Neural progenitor cell (in vitro differentiated cells): ENCODE results near the gene SLC14A1. TPM values are rescaled to one million over a fixed set of nuclear protein-coding genes. Genes with fewer than 3 reads are reported as not detected.

ENCODE experiments used
- DNase-seq: peaks from one replicate; pipeline ENCODE4 v3.0.0-alpha.2; 2016; ENCODE audit warnings: low spot score
- H2AFZ ChIP-seq: fragments of 200-600 bp; sonication (generic); replicated peaks from 2 replicates; pipeline ENCODE4 v1.6.1; 2016; ENCODE audit warnings: antibody characterized with exemption
- H3F3A ChIP-seq: fragments of 200-600 bp; sonication (generic); 2 replicates; pipeline ENCODE4 v1.6.1; 2016; ENCODE audit warnings: antibody characterized with exemption, low read depth
- H3K27ac ChIP-seq: fragments of 200-600 bp; sonication (generic); 2 replicates; pipeline ENCODE4 v1.5.1; 2016; ENCODE audit warnings: mild to moderate bottlenecking
- H3K27me3 ChIP-seq: fragments of 200-600 bp; sonication (generic); 2 replicates; pipeline ENCODE4 v1.6.1; 2016; ENCODE audit warnings: mild to moderate bottlenecking, moderate library complexity
- H3K36me3 ChIP-seq: fragments of 200-600 bp; sonication (generic); 2 replicates; pipeline ENCODE4 v1.5.1; 2016
- H3K4me1 ChIP-seq: fragments of 200-600 bp; sonication (generic); 2 replicates; pipeline ENCODE4 v1.6.1; 2016; ENCODE audit warnings: mixed run types
- H3K4me2 ChIP-seq: fragments of 200-600 bp; sonication (generic); 2 replicates; pipeline ENCODE4 v1.6.1; 2016
- H3K4me3 ChIP-seq: fragments of 200-600 bp; sonication (generic); 2 replicates; pipeline ENCODE4 v1.5.1; 2016
- H3K79me2 ChIP-seq: fragments of 200-600 bp; sonication (generic); 2 replicates; pipeline ENCODE4 v1.6.1; 2016; ENCODE audit warnings: low read depth
- H3K9ac ChIP-seq: fragments of 200-600 bp; sonication (generic); 2 replicates; pipeline ENCODE4 v1.6.1; 2016
- H3K9me3 ChIP-seq: fragments of 200-600 bp; sonication (generic); 2 replicates; pipeline ENCODE4 v1.5.1; 2016; ENCODE audit warnings: low read depth
- H4K20me1 ChIP-seq: fragments of 200-600 bp; sonication (generic); 2 replicates; pipeline ENCODE4 v1.6.1; 2016; ENCODE audit warnings: low read depth
- H3K27ac Mint-ChIP-seq: 3 replicates; pipeline ENCODE4 v1.8.0; 2021; ENCODE audit warnings: mixed read lengths
- H3K27me3 Mint-ChIP-seq: 2 replicates; pipeline ENCODE4 v1.8.0; 2022; ENCODE audit warnings: low read depth, mild to moderate bottlenecking, inconsistent platforms, moderate library complexity, mixed read lengths; ENCODE audit not compliant: insufficient read depth
- H3K36me3 Mint-ChIP-seq: 3 replicates; pipeline ENCODE4 v1.8.0; 2021; ENCODE audit warnings: mixed read lengths
- H3K4me1 Mint-ChIP-seq: 3 replicates; pipeline ENCODE4 v1.8.0; 2021; ENCODE audit warnings: mixed read lengths
- H3K4me3 Mint-ChIP-seq: 3 replicates; pipeline ENCODE4 v1.8.0; 2021; ENCODE audit warnings: mild to moderate bottlenecking, moderate library complexity, mixed read lengths
- H3K9me3 Mint-ChIP-seq: 3 replicates; pipeline ENCODE4 v1.8.0; 2020; ENCODE audit warnings: mixed read lengths
- CTCF ChIP-seq: fragments of 200-600 bp; sonication (generic); IDR thresholded peaks from 2 replicates; pipeline ENCODE4 v1.5.1; 2017; ENCODE audit warnings: antibody characterized with exemption, mild to moderate bottlenecking
- EZH2 ChIP-seq: fragments of 200-600 bp; sonication (generic); IDR thresholded peaks from 2 replicates; pipeline ENCODE4 v1.6.1; 2017; ENCODE audit warnings: antibody characterized with exemption, mild to moderate bottlenecking, moderate library complexity
- EZH2phosphoT487 ChIP-seq: fragments of 200-600 bp; sonication (generic); IDR thresholded peaks from 2 replicates; pipeline ENCODE4 v1.6.1; 2017; ENCODE audit warnings: antibody characterized with exemption
- total RNA-seq: library from RNA; depleted of rRNA; stranded (reverse); fragments of >200 nt; gene quantifications from 2 replicates; pipeline ENCODE4 v1.2.3, GENCODE V29; 2015; ENCODE audit warnings: low replicate concordance

The SLC14A1 gene
- total RNA-seq, 1 donor from 2014 or later = not detected

DNA sequence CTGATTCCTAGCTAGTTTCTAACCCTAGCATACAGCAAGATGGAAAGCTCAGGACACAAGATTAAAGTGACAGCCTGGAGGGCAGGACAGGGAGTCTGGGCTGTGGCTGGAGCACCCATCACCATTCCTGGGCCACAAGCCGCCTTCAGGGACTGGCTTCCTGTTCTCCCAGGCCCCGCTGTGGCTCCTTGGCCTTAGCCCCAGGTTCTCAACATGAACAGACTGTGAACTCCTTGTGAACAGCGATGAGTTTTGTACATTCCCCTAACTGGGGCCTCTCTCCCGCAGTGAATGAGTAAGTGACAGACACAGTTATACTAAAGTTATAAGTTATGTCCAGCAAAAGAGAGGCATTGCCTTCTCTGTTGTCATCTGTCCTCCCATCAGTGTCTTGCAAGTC is 35.9 kb upstream of the SLC14A1 start:
- no peaks in the 10 kb centered on the region for H3F3A ChIP-seq
- H3K4me1 Mint-ChIP-seq = peaks cover 21% of the 10 kb centered on the region
- no peaks in the 10 kb centered on the region for H3K36me3 ChIP-seq
- peaks cover 4% of the 10 kb centered on the region for H3K27me3 Mint-ChIP-seq
- no peaks in the 10 kb centered on the region for H3K27me3 ChIP-seq
- H3K79me2 ChIP-seq = no peaks in the 10 kb centered on the region
- no peak overlapping the region for H3K4me3 Mint-ChIP-seq
- no peak for DNase-seq
- no peaks in the 10 kb centered on the region for H3K9me3 ChIP-seq
- H4K20me1 ChIP-seq = no peaks in the 10 kb centered on the region
- H3K36me3 Mint-ChIP-seq = no peaks in the 10 kb centered on the region
- TF ChIP-seq EZH2 (no peak), EZH2phosphoT487 (no peak), CTCF (no peak)
- H3K9ac ChIP-seq = no peak overlapping the region
- H3K27ac ChIP-seq = no peak overlapping the region
- no peak overlapping the region for H2AFZ ChIP-seq
- H3K9me3 Mint-ChIP-seq = no peaks in the 10 kb centered on the region
- H3K27ac Mint-ChIP-seq = no peak overlapping the region
- no peak overlapping the region for H3K4me3 ChIP-seq
- no peaks in the 10 kb centered on the region for H3K4me1 ChIP-seq
- no peak overlapping the region for H3K4me2 ChIP-seq

DNA sequence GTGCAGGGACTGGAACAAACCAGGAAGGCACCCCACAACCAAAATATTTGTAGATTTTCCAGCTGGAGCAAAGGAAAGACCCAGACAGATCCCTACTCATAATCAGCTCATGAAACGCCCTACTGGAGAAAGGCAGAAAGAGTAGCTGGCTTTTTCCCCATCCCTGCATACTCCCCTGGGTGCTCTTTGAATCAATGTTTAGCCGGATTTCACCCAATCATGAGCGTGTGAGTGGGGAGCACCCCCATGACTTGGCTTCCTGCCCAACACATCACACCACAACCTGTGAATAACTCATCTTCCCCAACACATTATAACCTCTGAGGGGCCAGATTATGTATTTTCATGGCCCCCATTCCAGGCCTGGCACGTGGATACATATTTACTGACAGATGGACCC is 35.1 kb upstream of the SLC14A1 start:
- Histone ChIP-seq H2AFZ (no peak overlapping the region), H3K9me3 (no peaks in the 10 kb centered on the region), H3K4me2 (no peak overlapping the region), H3K36me3 (no peaks in the 10 kb centered on the region), H3K9ac (no peak overlapping the region), H3K27me3 (no peaks in the 10 kb centered on the region), H3F3A (no peaks in the 10 kb centered on the region), H3K4me1 (no peaks in the 10 kb centered on the region), H4K20me1 (no peaks in the 10 kb centered on the region), H3K4me3 (no peak overlapping the region), H3K27ac (no peak overlapping the region), H3K79me2 (no peaks in the 10 kb centered on the region)
- H3K27ac Mint-ChIP-seq = peak overlapping the region; percentile 8
- DNase-seq = no peak
- H3K4me3 Mint-ChIP-seq = no peak overlapping the region
- TF ChIP-seq EZH2phosphoT487 (no peak), EZH2 (no peak), CTCF (no peak)
- H3K4me1 Mint-ChIP-seq = peaks cover 21% of the 10 kb centered on the region
- peaks cover 3% of the 10 kb centered on the region for H3K9me3 Mint-ChIP-seq
- H3K36me3 Mint-ChIP-seq = no peaks in the 10 kb centered on the region
- H3K27me3 Mint-ChIP-seq = peaks cover 4% of the 10 kb centered on the region

DNA sequence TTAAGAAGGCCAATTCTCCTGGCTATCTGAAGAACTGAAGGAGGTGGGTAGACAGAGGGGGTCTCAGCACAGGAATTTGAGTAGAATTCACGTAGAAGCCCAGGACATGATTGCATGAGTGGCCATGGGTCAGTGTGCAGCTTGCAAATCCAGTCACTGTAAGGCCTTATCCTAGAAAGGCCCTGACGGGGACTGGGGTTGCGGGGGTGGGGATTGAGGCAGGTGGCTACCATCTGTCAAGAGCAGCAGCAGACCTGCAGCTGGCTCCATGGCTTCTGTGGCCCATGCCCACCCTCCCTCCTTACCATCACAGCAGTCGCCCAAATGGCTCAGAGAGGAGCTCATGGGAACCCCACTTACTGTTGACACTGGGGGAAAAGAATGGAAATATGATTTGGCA is 34.6 kb upstream of the SLC14A1 start:
- H3K27ac Mint-ChIP-seq = no peak overlapping the region
- H3K9me3 Mint-ChIP-seq = peaks cover 7% of the 10 kb centered on the region
- H3K27me3 Mint-ChIP-seq = peaks cover 4% of the 10 kb centered on the region
- TF ChIP-seq EZH2 = no peak
- TF ChIP-seq CTCF = no peak
- TF ChIP-seq EZH2phosphoT487 = no peak
- no peaks in the 10 kb centered on the region for H3K4me1 ChIP-seq
- no peaks in the 10 kb centered on the region for H3K9me3 ChIP-seq
- H3K27me3 ChIP-seq = no peaks in the 10 kb centered on the region
- H3K27ac ChIP-seq = no peak overlapping the region
- no peaks in the 10 kb centered on the region for H4K20me1 ChIP-seq
- no peak overlapping the region for H3K4me2 ChIP-seq
- H3K36me3 ChIP-seq = no peaks in the 10 kb centered on the region
- H3F3A ChIP-seq = no peaks in the 10 kb centered on the region
- no peaks in the 10 kb centered on the region for H3K36me3 Mint-ChIP-seq
- peaks cover 21% of the 10 kb centered on the region for H3K4me1 Mint-ChIP-seq
- no peak overlapping the region for H3K4me3 ChIP-seq
- no peak for DNase-seq
- no peaks in the 10 kb centered on the region for H3K79me2 ChIP-seq
- no peak overlapping the region for H2AFZ ChIP-seq
- no peak overlapping the region for H3K9ac ChIP-seq
- H3K4me3 Mint-ChIP-seq = no peak overlapping the region
